Melanocyte of skin (primary cell): ENCODE measurements around the gene ZC3H12C. TPM values are rescaled to one million over a fixed set of nuclear protein-coding genes. Genes with fewer than 3 reads are reported as not detected.

ENCODE experiments used
- total RNA-seq, 2 donors: library from RNA; depleted of rRNA; stranded (reverse); fragments of >200 nt; gene quantifications; 2 replicates each; pipeline ENCODE4 v1.2.3, GENCODE V29; 2012

ZC3H12C gene
- 10 to 100 TPM; 29.6 to 49.6 TPM for total RNA-seq

DNA sequence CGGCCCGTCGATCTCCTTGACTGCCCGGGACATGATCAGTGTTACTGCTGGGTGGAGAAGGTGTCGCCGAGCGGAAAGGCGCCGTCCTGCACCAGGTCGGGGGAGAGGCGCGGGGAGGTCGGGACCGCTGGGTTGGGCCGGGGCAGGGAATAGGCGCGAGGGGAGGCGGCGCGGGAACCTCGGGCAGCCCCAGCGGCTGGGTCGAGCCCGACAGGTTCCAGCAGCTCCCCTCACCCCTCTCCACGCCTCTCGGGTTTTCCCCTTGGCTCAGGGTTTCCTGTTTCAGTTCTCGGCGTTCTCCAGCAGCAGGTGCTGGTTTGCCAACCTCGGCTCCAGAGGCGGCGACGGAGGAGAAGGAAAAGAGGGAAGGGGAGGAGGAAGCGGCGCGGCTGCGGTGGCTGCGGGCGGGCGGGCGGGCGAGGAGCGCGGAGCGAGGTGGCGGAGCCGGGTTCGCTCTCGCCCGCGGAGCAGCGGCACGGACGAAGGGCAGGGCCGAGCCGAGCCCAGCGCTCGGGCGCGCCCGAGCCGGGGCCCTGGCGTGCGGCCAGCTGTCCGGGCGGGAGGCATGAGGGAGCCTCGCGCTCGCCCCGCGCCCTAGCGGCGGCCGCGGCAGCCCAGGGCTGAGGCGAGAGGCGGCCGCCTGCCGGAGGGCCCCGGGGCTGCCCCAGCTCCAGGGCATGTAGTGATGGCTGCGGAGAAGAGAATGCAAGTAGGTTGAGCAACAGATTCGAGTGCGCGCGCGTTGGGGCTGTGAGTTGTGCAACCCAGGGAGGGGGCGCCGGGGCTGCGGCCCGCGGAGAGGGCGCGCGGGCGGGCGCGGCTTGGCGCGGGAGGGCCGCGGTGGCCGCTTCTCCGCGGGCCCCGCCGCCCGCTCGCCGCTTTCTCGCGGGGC, at the start of gene ZC3H12C:
Gene ZC3H12C, plus strand, starts transcription at position 878 of the 892 bp plus-strand sequence. CDS start 20 bp downstream, outside the sequence.

Other genes starting within 250 kb of the ZC3H12C start
- 100 to 1,000 TPM; 139 to 173 TPM for gene RDX, start 203.2 kb downstream of the ZC3H12C start, total RNA-seq